ENCODE data around the gene NUDT14.

The NUDT14 gene

DNA sequence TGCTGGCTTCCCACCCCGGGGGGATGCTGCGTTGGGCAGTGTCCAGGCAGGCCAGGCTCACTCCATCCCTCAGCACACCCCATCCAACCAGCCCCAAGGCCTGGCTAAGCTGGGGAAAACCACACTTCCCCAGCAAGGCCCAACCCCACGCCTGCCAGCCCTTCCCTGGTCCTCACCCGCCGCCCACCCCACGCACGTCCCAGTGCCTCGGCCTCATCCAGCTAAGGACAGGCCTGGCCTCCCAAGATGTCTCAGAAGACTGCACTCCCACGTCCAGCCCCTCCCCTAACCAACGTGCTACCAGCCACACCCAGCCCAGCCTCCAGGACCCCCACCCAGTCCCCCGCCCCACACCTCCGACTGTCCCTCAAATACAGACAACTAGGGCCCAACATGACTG lies 22.3 kb downstream of the NUDT14 start:
- DNase-seq (ENCODE audit: low read depth) = no peak

DNA sequence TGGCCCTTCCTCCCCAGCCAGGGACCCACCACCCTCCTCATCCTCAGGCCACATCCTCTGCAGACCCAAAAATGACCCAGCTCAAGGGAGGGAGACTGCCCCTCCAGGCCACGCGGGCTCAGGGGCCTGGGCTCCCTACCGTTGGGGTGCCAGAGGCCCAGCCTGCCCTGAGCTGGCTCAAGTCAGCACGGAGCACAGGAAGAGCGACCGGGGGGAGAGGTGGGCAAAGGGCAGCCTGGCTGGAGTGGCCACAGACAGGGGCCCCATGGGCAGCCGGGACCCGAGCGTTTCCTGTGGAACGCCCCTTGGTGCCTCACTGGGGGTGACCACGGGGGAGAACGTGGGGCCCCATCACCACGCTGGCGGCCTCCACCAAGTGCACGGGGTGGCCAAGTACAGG lies 23.2 kb downstream of the NUDT14 start:
- DNase-seq (ENCODE audit: low read depth) = no peak

DNA sequence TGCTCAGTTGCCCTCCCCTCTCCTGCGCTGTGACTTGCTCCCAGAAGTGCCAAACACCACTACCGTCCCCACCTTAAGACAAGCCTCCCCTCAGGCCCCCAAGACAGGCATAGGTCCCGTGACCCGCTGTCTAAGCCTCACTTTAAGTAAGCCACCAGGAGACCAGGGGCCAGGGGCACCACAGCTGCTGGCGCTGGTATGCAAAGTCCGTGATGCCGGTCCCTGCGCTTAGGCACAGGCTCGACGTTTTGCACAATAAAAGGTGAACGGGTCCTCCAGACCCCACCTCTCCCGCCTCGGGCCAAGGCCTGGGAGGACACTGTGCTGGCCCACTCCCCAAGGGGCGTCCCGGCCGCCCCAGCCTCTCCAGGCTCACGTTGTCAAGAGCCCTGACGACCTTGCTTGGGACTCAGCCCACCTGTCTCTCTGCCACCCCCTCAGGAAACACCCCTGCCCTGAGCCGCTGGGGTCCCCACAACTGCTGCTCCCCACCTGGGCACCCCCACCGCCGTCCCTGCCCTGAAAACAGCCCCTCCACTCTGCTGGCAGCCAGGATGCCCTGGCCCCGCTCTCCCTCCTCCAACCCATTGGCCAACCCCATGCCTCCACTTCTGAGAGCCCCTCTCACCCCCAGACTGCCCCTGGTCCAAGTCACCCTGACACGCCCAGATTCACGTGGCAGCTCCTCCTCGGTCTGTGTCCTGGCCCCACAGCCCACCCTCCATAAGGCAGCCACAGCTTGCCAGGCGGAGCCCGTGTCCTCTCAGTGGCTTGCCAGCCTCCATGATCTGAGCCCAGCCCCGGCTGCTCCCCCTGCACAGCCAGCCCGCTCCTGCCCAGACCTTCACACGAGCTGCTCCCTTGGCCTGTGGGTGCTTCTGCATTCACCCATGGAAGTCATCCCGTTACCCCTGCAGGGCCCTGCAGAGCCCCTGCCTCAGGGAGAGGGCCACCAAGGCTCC lies 24.4 kb downstream of the NUDT14 start:
- DNase-seq (ENCODE audit: low read depth) = no peak

DNA sequence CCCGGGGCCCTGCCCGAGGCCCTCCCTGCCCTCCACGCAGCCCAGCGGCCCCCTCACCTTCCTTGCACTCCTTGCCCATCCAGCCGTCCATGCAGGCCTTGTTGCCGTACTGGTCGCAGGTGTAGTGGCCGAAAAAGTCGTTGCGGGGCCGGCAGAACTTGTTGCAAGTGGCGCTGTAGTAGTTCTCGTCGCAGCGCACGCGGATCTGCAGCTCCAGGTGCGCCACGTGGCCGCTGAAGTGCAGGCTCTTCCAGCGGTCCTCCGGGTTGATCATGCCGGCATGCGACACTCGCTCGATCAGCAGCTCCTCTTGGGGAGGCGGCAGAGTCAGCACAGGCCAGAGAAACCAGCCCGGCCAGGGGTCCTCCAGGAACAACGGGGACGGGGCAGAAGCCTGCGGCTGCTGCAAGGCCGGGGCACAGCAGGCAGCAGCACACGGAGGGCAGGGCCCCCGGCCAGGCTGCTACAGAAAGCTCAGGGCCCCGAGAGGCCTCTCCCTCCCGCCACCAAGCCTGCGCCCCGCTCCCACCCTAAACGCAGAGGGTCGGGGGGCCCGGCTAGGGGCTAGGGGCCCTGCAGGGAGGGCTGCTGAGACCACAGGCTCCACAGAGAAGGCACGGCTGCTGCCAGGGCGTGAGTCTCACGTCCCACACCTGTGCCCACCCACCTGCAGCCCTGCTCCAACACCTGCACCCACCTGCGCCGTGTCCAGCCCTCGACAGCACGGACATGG lies 25.3 kb downstream of the NUDT14 start:
- DNase-seq (ENCODE audit: low read depth) = no peak

DNA sequence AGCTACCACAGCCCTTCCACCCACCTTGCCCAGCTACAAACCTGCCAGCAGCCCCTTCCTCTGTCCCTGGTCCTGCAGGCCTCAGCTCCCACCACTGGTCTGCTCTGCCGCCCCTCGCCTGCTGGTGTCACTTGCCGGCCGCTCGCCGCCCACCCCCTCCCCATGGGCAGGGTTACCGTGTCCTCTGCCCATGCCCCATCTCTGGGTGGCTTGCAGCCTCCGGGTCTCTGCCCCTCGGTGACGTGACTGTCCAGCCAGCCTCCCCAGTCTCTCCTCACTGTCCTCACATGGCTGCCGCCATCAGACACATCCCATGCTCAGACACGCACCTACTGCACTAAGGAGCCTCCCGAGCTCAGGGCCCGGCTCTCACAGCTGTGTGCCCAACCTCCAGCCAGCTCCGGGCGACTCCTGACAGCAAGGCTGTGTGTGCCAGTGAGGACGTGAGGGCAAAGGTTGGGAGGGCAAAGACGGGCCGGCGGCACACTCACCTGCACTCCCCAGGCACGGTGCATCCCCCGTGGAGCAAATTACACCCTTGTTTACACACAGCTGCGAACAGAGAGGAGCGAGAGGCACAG lies 26.0 kb downstream of the NUDT14 start:
- DNase-seq (ENCODE audit: low read depth) = no peak

DNA sequence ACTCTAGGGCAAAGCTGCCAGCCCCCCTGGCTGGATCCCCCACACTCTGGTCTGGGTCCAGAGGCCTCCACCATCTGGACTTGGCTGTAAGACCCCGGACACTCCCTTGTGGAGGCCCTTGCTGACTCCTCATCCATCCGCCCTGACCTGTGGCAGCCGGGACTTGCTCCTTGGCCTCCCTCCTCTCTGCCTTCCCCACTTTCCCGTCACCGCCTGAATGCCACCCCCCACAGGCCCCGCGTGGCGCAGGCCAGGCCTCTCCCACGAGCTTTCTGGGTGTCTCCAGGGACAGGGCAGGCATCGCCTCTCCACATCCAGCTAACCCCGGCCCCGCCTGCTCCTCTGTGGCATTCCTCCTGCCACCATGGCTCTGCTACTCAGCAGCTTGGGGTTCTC lies 26.6 kb downstream of the NUDT14 start:
- DNase-seq (ENCODE audit: low read depth) = no peak

DNA sequence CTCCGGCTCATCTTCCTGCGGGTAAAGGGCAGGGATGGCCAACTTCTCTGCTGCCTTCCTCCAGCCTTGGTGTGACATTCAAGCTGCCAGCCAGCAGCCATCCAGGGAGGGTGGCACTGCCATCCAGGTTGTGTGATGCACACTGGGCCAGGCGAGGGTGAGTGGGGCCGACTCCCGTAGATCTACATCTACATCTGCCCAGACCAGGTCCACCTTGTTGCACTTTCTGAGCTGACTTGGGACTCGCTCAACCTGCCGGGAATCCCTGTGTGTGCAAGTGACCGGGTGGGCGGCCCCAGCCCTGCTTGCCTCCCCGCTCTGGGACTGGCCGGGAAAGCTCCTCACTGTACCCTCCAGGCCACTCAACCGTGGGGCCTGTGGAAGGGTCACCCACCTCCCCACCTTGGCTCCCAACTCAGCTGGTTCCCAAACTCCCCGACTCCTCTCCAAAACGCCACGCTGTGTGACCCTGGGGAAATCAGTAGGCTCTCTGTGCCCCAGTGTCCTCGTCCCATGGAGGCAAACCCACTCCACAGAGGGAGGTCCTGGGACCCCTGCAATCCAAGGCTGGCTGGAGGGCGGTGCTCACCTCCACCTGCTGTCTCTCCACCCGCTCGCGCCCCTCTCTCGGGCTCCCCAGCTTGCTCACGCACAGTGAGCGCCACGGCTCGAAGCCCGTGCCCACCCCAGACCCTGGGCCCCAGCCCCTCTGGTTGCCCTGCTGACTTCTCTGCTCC lies 27.2 kb downstream of the NUDT14 start:
- DNase-seq (ENCODE audit: low read depth) = no peak

DNA sequence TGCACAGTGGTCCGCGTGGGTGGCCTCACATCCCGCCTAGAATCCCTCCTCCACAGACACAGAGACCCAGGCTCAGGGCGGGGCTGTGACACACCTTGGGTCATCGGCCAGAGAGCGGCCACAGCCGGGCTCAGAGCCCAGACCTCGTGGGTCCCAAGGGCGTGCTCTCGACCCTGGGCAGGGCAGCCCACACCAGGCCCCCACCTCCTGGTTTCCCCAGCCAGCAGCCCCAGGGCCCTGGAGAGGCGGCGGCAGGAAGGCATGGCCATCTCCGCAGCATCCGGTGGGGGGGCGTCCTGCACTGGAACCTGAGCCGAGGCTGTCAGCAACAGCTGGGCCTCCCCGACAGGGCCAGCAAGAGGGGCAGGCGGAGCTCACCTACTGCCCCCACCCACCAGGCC lies 27.8 kb downstream of the NUDT14 start:
- no peak for DNase-seq (ENCODE audit: low read depth)

DNA sequence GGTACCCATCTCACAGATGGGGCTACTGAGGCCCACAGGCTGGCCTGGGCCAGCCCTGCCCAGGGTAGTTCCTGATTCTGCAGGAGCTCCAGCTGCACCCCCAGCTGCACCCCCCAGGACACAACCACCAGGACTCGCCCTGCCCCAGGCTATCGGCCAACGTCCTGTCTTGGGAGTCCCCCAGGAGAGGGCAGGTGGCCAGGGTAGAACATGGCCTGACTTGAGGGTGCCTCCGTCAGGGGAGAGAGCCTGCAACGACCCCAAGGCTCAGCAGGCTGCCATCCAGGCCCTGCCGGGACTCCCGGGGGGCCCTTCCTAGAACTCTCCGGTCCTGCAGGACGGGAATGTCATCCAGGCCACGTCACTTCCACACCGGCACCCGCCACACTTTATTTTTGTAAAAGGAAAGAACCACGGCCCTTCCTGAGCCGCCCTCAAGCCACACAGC lies 28.3 kb downstream of the NUDT14 start:
- DNase-seq (ENCODE audit: low read depth) = no peak

DNA sequence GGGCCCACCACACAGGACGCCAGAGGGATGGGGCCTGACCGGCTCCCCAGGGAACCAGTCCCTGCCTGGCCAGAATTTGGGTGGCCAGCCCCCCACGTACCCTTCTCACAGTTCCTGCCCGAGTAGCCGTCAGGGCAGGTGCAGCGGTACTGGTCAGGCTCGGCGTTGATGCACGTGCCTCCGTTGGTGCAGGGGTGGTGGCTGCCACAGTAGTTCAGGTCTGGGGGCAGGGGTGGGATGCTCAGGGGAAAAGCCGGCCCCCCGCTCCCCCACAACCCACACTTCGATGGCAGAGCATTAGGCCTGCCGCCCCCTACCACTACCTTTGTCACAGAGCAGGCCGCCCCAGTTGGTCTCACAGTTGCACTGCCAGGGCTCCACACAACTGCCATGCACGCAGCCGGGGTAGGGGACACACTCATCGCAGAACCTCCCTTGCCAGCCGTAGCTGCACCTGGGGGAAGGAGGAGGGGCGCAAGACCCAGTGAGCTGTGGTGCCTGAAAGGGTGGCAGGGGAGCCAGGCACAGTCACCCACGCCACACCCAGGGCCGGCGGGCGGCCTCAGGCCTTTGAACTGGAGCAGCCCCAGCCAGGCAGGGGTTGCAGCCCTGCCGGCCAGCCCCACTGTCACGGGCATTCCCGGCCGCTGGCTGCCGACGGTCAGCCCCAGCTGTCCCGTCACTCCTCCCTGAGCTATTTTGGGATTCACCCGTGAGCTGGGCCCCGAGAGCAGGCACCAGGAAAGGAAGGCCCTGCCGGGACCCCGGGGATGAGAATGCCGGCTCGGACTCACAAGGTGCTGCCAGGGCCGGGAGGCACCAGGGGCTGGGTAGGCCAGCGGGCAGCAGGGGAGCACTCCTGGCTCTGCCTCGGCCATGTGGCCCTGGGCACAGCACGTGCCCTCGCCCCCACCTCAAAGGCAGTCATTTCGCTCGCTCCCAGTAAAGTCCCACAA lies 29.0 kb downstream of the NUDT14 start:
- no peak for DNase-seq (ENCODE audit: low read depth)

DNA sequence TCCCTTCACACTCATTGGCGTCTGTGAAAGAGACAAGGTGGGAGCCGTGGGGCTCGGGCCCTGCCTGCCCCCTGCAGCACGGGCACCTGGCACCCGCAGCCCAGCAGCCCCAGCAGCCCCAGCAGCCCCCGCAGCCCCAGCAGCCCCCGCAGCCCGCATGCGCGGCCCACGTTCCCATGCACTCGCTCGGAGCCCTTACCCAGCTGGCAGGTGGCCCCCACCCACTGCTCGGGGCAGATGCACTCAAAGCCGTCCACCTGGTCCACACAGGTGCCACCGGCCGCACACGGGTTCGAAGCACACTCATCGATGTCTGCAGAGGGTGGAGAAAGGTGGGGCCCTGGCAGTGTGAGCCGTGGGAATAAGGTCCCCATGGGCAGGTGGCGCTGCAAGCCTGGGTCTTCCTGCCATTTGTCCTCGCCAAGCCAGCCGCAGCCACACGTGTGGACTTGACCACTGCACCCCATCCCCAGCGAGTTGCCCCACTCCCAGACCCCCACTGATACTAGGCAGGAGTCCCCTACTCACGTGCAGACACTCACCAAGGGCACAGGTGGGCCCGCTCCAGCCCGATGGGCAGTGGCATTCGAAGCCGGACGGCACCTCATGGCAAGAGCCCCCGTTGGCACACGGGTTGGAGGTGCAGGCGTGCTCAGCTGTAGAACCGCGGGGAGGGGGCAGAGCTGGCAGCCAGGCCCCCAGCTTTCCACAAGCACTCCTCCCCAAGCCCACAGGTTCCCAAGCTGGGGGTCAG lies 29.9 kb downstream of the NUDT14 start:
- no peak for DNase-seq (ENCODE audit: low read depth)

DNA sequence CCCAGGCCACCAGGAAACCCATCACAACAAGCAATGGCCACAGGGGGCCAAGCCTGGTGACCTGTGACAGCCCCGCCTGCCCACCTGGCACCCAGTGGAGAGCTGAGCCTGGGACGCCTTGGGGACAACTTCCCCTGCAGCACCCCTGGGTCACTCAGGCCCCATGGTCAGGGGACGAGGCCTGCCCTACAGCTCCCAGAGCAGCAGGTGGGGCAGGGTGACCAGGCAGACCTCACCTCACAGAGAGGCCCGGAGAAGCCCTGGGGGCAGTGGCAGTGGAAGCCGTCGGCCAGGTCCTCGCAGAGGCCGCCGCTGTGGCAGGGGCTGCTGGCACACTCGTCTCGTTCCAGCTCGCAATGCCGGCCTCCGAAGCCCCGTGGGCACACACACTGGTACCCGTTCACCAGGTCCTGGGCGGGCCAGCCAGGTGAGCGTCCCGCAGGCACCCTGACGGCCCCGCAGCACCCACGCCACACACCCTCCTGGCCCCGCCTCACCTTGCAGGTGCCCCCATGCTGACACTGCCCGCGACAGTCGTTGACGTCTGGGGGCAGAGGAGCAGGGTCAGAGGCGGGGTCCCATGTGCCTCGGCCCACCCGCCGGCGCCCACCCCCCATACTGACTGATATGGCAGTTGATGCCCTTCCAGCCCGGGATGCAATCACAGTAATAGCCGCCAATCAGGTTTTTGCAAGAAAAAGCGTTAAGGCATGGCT lies 30.6 kb downstream of the NUDT14 start:
- DNase-seq (ENCODE audit: low read depth) = no peak

DNA sequence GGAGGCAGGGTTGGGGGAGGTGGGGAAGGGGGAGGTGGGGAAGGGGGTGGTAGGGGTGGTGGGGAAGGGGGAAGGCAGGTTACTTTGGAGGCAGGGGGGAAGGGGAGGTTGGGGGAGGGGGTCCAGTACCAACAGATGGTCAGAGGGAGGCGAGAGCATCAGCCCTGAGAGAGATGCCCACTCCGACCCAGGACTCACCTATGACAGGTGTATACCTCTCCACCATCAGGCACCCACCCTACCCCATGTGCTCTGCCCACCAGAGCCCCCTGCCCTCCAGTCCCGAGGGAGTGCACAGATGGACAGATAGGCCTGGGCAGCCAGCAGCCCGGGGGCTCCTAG lies 31.1 kb downstream of the NUDT14 start:
- no peak for DNase-seq (ENCODE audit: low read depth)

DNA sequence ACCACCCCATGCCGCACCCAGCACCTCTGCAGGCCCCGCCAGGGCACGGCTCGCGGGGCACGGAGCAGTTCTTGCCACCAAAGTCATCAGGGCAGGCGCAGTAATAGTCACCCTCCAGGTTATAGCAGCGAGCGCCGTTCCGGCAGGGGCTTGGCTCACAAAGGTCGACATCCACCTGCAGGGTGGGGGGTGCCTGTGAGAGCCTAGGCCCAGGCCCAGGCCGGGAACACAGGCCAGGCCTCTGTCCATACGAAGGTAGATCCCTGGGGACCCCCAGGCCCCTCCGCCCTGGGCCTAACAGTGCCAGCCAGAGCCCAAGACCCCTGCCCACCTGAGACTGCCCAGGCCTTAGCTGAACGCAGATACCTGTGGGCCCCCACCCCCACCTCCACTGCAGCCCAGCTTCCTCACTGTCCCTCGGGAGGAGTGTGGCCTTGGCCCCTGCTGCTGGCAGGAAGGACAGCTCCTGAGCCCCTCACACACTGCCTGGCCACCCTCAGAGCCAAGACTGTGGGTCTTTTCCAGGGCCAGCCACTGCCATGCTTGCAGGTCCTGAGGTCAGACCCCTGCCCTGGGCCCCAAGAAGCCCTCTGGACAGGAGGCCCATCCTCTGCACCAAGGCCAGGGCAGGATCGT lies 31.8 kb downstream of the NUDT14 start:
- no peak for DNase-seq (ENCODE audit: low read depth)

DNA sequence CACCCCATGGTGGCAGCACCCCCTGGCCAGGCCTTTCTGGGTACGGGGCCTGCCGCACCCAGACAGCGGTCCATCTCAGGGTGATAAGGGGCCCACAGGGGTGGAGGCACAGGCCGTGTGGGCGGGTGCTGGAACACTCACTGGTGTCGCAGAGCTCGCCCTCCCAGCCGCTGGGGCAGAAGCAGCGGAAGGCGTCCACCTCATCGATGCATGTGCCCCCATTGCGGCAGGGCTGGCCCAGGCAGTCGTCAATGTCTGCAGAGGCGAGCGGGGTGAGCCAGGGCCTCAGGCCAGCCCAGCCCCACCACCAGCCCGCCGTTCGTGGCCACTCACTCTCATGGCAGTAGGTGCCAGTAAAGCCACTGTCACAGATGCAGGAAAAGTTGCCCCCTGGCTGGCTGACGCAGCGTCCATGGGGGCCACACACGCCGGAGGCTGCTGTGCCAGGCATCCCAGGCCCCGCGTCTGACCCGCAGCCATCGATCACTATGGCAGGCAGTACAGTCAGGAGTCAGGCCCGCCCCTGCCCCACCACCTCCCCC lies 32.4 kb downstream of the NUDT14 start:
- DNase-seq (ENCODE audit: low read depth) = no peak

DNA sequence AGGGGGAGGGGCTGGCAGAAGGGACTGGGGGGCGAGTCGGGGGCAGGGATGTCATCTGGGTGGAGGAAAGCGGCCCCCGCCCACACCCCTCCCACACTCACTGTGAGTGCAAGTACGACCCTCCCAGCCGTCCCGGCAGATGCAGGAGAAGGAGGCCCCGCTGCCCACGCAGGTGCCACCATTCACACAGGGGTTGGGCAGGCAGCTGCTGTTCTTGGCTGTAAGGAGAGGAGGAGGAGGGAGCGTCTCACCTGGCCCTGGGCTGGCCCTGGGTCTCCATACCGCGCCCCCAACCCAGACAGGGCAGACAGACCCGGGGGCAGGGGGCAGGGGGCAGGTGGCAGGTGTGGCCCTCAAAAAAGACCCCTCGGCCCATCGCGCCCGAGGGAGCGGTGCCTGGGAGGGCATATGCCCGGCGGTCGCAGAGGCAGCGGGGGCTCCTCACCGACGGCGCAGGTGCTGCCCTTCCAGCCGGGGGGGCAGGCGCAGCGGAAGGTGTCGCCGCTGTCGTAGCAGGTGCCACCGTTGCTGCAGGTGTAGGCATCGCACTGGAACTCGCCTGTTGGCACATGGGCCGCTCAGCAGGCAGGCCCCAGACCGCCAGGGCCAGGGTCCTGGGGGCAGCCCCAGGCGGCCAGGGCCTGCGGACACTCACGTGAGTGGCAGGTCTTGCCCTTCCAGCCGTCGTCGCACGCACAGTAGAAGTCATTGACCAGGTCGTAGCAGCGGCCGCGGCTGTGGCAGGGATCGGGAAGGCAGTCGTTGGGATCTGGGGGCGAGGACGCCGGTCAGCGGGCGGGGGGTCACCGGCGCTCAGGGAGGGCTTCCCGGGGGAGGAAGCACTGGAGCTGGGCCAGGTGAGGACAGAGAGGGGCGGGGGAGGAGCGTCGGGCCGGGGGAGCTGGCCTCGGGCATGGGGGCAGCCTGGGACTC lies 33.2 kb downstream of the NUDT14 start:
- no peak for DNase-seq (ENCODE audit: low read depth)

DNA sequence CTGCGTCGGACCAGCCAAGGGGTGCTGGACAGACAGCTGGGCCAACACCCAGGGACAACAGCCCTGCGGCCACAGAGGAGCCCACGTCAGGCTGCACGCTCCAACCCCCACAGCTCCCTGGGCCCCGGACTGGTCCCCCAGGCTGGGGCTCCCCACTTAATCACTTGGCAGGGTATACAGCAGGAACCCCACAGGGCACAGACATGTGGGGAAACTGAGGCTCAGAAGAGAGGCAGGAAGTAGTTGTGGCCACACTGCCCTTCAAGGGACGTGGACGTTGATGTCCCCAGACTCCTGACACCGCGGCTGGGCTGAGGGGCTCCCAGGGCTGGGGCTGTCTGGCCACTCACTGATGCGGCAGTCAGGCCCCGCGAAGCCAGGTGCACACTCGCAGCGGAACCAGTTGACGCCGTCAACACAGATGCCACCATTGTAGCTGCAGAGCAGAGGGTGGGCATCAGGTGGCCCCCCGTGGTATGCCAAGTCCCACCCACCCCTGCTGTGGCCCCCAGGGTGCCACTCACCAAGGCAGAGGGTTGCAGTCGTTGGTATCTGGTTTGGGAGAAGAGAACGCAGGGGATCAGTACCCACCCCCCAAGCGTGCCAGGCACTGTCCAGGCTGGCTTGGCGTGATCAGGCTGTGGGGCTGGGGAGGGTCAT lies 34.0 kb downstream of the NUDT14 start:
- no peak for DNase-seq (ENCODE audit: low read depth)

Data from stromal cell of bone marrow (primary cell).